ENCODE measurements around the gene HOOK2. TPM values are rescaled to one million over a fixed set of nuclear protein-coding genes. Genes with fewer than 3 reads are reported as not detected.

The HOOK2 gene
- total RNA-seq, 1 experiment from 2014 or later: 96.3 TPM

- TF ChIP-seq EGR1 (IDR thresholded peaks at IDR 0.05; ENCODE audit: low read depth): peak; percentile 83
- TF ChIP-seq EZH2phosphoT487 (IDR thresholded peaks at IDR 0.05; ENCODE audit: borderline replicate concordance): no peak
- TF ChIP-seq FOSL1 (IDR thresholded peaks at IDR 0.05; ENCODE audit: low read depth): no peak
- 0 out of 2 replicates have a peak, but pooled peaks have one; percentile 44 for TF ChIP-seq MAX (IDR thresholded peaks at IDR 0.05)
- TF ChIP-seq ZNF274 (IDR thresholded peaks at IDR 0.05; ENCODE audit: low read depth, low read length): no peak
- TF ChIP-seq TCF7L2 (IDR thresholded peaks at IDR 0.05; ENCODE audit: borderline replicate concordance, extremely low read depth, insufficient read depth, insufficient read length): no peak
- TF ChIP-seq EZH2 (IDR thresholded peaks at IDR 0.05): no peak
- TF ChIP-seq CEBPB (IDR thresholded peaks at IDR 0.05; ENCODE audit: low read depth): no peak
- no peak for TF ChIP-seq REST (IDR thresholded peaks at IDR 0.05; ENCODE audit: low read depth)
- TF ChIP-seq ATF3 (IDR thresholded peaks at IDR 0.05): no peak
These were observed 41.8 kb downstream of the HOOK2 start (continued) for GRCh38 chr19:12733369-12734214.

Measured in HCT116 (cell line).